ENCODE data around the gene TIA1.
A peak's percentile ranks its signal among the peaks of the same experiment; 100 is the strongest.

TIA1 gene

DNA sequence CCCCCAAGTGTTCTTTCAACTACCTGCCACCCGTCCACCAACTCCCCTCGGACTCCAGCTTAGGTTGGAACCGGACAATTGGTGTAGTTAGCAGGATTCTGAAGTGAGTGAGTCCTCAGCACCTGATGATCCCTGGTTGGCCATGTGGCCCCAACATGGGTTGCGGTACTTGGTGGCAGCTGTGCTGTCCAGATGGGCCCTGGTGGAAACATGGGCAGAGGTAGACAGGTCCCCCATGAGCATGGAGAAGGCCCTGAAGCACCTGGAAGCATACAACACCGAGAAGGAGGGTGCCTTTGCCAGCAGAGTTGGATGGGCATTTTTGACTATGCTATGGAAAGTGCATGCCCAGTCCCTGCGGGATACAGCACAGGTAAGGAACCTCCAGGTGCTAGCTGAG lies 46.6 kb downstream of the TIA1 start:
- Histone ChIP-seq H3F3A (ENCODE audit: control insufficient read depth, insufficient read depth) (no peaks in the 10 kb centered on the region; the same call in 1 of the 2 replicates), H3K9me3 (ENCODE audit: control insufficient read depth, insufficient read depth, low read length) (no peaks in the 10 kb centered on the region), H3K4me2 (ENCODE audit: low read length) (no peak overlapping the region), H3K79me2 (ENCODE audit: control insufficient read depth, low read length) (no peaks in the 10 kb centered on the region), H3K27ac (ENCODE audit: low read depth, low read length) (no peak overlapping the region), H3K4me3 (ENCODE audit: low read length) (no peak overlapping the region), H3K36me3 (ENCODE audit: control insufficient read depth, low read length) (no peaks in the 10 kb centered on the region), H3K4me1 (ENCODE audit: control insufficient read depth, low read length) (0 out of 2 replicates have a peak, but pooled peaks cover 3% of the 10 kb centered on the region), H3K9me2 (replicated peaks; ENCODE audit: control insufficient read depth, low read length) (no peaks in the 10 kb centered on the region), H3K27me3 (ENCODE audit: control insufficient read depth, low read length) (no peaks in the 10 kb centered on the region), H4K20me1 (ENCODE audit: control insufficient read depth, insufficient read depth, low read depth, low read length) (no peaks in the 10 kb centered on the region)
- no peak for TF ChIP-seq EZH2phosphoT487 (IDR thresholded peaks at IDR 0.05; ENCODE audit: borderline replicate concordance, low read length)
- TF ChIP-seq, protein P1, sequence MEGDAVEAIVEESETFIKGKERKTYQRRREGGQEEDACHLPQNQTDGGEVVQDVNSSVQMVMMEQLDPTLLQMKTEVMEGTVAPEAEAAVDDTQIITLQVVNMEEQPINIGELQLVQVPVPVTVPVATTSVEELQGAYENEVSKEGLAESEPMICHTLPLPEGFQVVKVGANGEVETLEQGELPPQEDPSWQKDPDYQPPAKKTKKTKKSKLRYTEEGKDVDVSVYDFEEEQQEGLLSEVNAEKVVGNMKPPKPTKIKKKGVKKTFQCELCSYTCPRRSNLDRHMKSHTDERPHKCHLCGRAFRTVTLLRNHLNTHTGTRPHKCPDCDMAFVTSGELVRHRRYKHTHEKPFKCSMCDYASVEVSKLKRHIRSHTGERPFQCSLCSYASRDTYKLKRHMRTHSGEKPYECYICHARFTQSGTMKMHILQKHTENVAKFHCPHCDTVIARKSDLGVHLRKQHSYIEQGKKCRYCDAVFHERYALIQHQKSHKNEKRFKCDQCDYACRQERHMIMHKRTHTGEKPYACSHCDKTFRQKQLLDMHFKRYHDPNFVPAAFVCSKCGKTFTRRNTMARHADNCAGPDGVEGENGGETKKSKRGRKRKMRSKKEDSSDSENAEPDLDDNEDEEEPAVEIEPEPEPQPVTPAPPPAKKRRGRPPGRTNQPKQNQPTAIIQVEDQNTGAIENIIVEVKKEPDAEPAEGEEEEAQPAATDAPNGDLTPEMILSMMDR (IDR thresholded peaks at IDR 0.05; ENCODE audit: low read depth, low read length, poor library complexity, severe bottlenecking), result no peak

DNA sequence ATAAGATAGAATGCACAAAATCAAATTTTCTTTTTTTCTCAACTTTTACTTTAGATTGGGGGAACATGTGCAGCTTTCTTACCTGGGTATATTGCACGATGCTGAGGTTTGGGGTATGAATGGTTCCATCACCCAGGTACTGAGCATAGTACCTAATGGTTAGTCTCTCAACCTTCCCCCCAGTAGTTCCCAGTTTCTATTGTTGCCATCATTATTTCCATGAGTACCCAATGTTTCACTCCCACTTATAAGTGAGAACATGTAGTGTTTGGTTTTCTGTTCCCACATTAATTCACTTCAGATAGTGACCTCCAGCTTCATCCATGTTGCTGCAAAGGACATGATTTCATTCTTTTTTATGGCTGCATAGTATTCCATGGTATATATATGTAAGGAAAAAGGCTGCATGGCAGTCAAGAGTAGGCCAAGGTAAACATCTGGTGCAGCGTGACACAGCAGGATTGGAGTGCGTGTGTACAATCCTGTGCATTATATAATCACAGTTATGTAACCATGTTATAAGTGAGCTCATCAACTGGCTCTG lies 47.1 kb downstream of the TIA1 start:
- Histone ChIP-seq H3K4me3 (ENCODE audit: low read length) (no peak overlapping the region), H3K27ac (ENCODE audit: low read depth, low read length) (no peak overlapping the region), H4K20me1 (ENCODE audit: control insufficient read depth, insufficient read depth, low read depth, low read length) (no peaks in the 10 kb centered on the region), H3F3A (ENCODE audit: control insufficient read depth, insufficient read depth) (no peaks in the 10 kb centered on the region; the same call in 1 of the 2 replicates), H3K36me3 (ENCODE audit: control insufficient read depth, low read length) (no peaks in the 10 kb centered on the region), H3K4me2 (ENCODE audit: low read length) (no peak overlapping the region), H3K9me2 (replicated peaks; ENCODE audit: control insufficient read depth, low read length) (no peaks in the 10 kb centered on the region), H3K9me3 (ENCODE audit: control insufficient read depth, insufficient read depth, low read length) (no peaks in the 10 kb centered on the region), H3K4me1 (ENCODE audit: control insufficient read depth, low read length) (0 out of 2 replicates have a peak, but pooled peaks cover 3% of the 10 kb centered on the region), H3K27me3 (ENCODE audit: control insufficient read depth, low read length) (no peaks in the 10 kb centered on the region), H3K79me2 (ENCODE audit: control insufficient read depth, low read length) (no peaks in the 10 kb centered on the region)
- TF ChIP-seq, protein P1 (IDR thresholded peaks at IDR 0.05; ENCODE audit: low read depth, low read length, poor library complexity, severe bottlenecking), result no peak
- TF ChIP-seq EZH2phosphoT487 (IDR thresholded peaks at IDR 0.05; ENCODE audit: borderline replicate concordance, low read length), result no peak

DNA sequence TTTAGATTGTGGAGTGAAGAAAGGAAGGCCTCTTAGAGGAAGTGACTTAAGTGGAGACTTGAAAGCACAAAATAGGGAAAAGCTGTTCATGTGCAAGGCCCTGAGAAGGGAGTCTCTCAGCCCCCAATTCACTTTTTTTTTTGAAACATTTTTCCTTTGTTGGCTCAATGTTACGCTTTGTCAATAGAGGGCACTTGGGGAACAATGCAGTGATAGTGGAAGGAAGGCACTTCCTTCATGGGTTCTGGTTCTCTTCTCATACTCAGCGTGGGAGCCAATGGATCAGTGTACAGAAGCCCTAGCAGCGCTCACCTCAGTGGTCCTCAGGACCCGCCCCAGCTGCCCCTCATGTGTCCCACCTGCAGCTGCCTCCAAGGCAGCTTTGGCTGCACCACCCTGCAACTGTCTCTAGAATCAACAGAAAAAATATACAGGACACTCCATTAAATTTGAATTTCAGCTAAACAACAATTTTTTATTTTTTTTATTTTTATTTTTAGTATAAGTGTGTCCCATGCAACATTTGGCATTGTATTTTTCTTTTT lies 49.0 kb downstream of the TIA1 start:
- H3K79me2 ChIP-seq (ENCODE audit: control insufficient read depth, low read length), result no peaks in the 10 kb centered on the region
- H3F3A ChIP-seq (ENCODE audit: control insufficient read depth, insufficient read depth), result no peaks in the 10 kb centered on the region; the same call in 1 of the 2 replicates
- no peaks in the 10 kb centered on the region for H4K20me1 ChIP-seq (ENCODE audit: control insufficient read depth, insufficient read depth, low read depth, low read length)
- H3K4me1 ChIP-seq (ENCODE audit: control insufficient read depth, low read length), result 0 out of 2 replicates have a peak, but pooled peaks cover 3% of the 10 kb centered on the region
- no peak overlapping the region for H3K4me3 ChIP-seq (ENCODE audit: low read length)
- no peaks in the 10 kb centered on the region for H3K36me3 ChIP-seq (ENCODE audit: control insufficient read depth, low read length)
- H3K9me2 ChIP-seq (replicated peaks; ENCODE audit: control insufficient read depth, low read length), result no peaks in the 10 kb centered on the region
- H3K27ac ChIP-seq (ENCODE audit: low read depth, low read length), result no peak overlapping the region
- no peak overlapping the region for H3K4me2 ChIP-seq (ENCODE audit: low read length)
- no peak for TF ChIP-seq EZH2phosphoT487 (IDR thresholded peaks at IDR 0.05; ENCODE audit: borderline replicate concordance, low read length)
- TF ChIP-seq, protein P1 (IDR thresholded peaks at IDR 0.05; ENCODE audit: low read depth, low read length, poor library complexity, severe bottlenecking), result peak; percentile 34
- H3K9me3 ChIP-seq (ENCODE audit: control insufficient read depth, insufficient read depth, low read length), result no peaks in the 10 kb centered on the region
- H3K27me3 ChIP-seq (ENCODE audit: control insufficient read depth, low read length), result no peaks in the 10 kb centered on the region
